Neural cell (in vitro differentiated cells): ENCODE data around the gene PRSS16. TPM values are rescaled to one million over a fixed set of nuclear protein-coding genes. Genes with fewer than 3 reads are reported as not detected.

ENCODE experiments used
- H2AFZ ChIP-seq: fragments of 200-600, 300-800 bp; sonication (generic), shearing (Covaris generic); 2 replicates; pipeline ENCODE4 v1.6.0; 2014; ENCODE audit warnings: low read depth, mild to moderate bottlenecking, antibody characterized with exemption, low read length, moderate library complexity
- H3F3A ChIP-seq: fragments of 200-600 bp; shearing (Covaris generic); 2 replicates; pipeline ENCODE4 v1.6.1; 2016; ENCODE audit warnings: mild to moderate bottlenecking, moderate library complexity, mixed read lengths, antibody characterized with exemption, low read length; ENCODE audit not compliant: insufficient read depth, poor library complexity, severe bottlenecking
- H3K27ac ChIP-seq: fragments of 200-600, 300-800 bp; sonication (generic), shearing (Covaris generic); 2 replicates; pipeline ENCODE4 v1.5.1; 2014; ENCODE audit warnings: mild to moderate bottlenecking, low read length, moderate library complexity
- H3K27me3 ChIP-seq: fragments of 300-800, 200-600 bp; sonication (generic), shearing (Covaris generic); 2 replicates; pipeline ENCODE4 v1.6.0; 2014; ENCODE audit warnings: mild to moderate bottlenecking, low read depth, low read length, moderate library complexity; ENCODE audit not compliant: insufficient read depth
- H3K36me3 ChIP-seq: fragments of 300-800, 200-600 bp; sonication (generic), shearing (Covaris generic); 2 replicates; pipeline ENCODE4 v1.5.1; 2014; ENCODE audit warnings: mild to moderate bottlenecking, antibody characterized with exemption, low read length, moderate library complexity; ENCODE audit not compliant: insufficient read depth
- H3K4me2 ChIP-seq: fragments of 300-800, 200-600 bp; sonication (generic), shearing (Covaris generic); 2 replicates; pipeline ENCODE4 v1.6.0; 2014; ENCODE audit warnings: mild to moderate bottlenecking, low read length
- H3K4me3 ChIP-seq: fragments of 300-800, 200-600 bp; sonication (generic), shearing (Covaris generic); 2 replicates; pipeline ENCODE4 v1.5.1; 2014; ENCODE audit warnings: mild to moderate bottlenecking, low read length, moderate library complexity
- H3K79me2 ChIP-seq: fragments of 200-600 bp; shearing (Covaris generic); replicated peaks from 2 replicates; pipeline ENCODE4 v1.6.0; 2014; ENCODE audit warnings: mild to moderate bottlenecking, low read length, moderate library complexity; ENCODE audit not compliant: insufficient read depth
- H3K9ac ChIP-seq: fragments of 300-800, 200-600 bp; sonication (generic), shearing (Covaris generic); 2 replicates; pipeline ENCODE4 v1.6.1; 2016; ENCODE audit warnings: mild to moderate bottlenecking, low read length, mixed read lengths
- H3K9me2 ChIP-seq: fragments of 200-600 bp; shearing (Covaris generic); 2 replicates; pipeline ENCODE4 v1.6.1; 2016; ENCODE audit warnings: mild to moderate bottlenecking, low read length, mixed read lengths; ENCODE audit not compliant: insufficient read depth
- H3K9me3 ChIP-seq: fragments of 200-600, 300-800 bp; sonication (generic), shearing (Covaris generic); 2 replicates; pipeline ENCODE4 v1.6.1; 2016; ENCODE audit warnings: mild to moderate bottlenecking, mixed run types, low read length, moderate library complexity, mixed read lengths
- H4K20me1 ChIP-seq: fragments of 200-600 bp; shearing (Covaris generic); 2 replicates; pipeline ENCODE4 v1.6.1; 2016; ENCODE audit warnings: mild to moderate bottlenecking, mixed run types; ENCODE audit not compliant: insufficient read depth
- EP300 ChIP-seq: fragments of 450-650 bp; conservative IDR thresholded peaks from 2 replicates; pipeline ENCODE4 v1.6.1; 2014; ENCODE audit warnings: antibody characterized with exemption, mild to moderate bottlenecking, moderate library complexity; ENCODE audit not compliant: poor library complexity, severe bottlenecking
- EZH2 ChIP-seq: fragments of 200-600, 300-800 bp; shearing (Covaris generic), sonication (generic); IDR thresholded peaks from 2 replicates; pipeline ENCODE4 v1.6.1; 2014; ENCODE audit warnings: antibody characterized with exemption, low read length, borderline replicate concordance, mild to moderate bottlenecking; ENCODE audit not compliant: insufficient read depth, poor library complexity, severe bottlenecking
- MXI1 ChIP-seq: fragments of 450-650 bp; conservative IDR thresholded peaks from 2 replicates; pipeline ENCODE4 v1.6.1; 2014; ENCODE audit warnings: antibody characterized with exemption, mild to moderate bottlenecking; ENCODE audit not compliant: poor library complexity, severe bottlenecking
- POLR2AphosphoS5 ChIP-seq: IDR thresholded peaks from 2 replicates; pipeline ENCODE4 v1.6.1; 2012
- RAD21 ChIP-seq: fragments of 450-650 bp; conservative IDR thresholded peaks from 2 replicates; pipeline ENCODE4 v1.6.1; 2014; ENCODE audit warnings: antibody characterized with exemption, mild to moderate bottlenecking, moderate library complexity
- SMC3 ChIP-seq: fragments of 450-650 bp; conservative IDR thresholded peaks from 2 replicates; pipeline ENCODE4 v1.6.1; 2014; ENCODE audit warnings: antibody characterized with exemption, mild to moderate bottlenecking, moderate library complexity; ENCODE audit not compliant: poor library complexity
- TAF1 ChIP-seq: IDR thresholded peaks from 2 replicates; pipeline ENCODE4 v1.6.1; 2012; ENCODE audit warnings: low read depth
- polyA plus RNA-seq: library from polyadenylated mRNA; depleted of rRNA; stranded (reverse); fragments of >200 nt; gene quantifications from 2 replicates; pipeline ENCODE4 v1.2.3, GENCODE V29; 2014
- TF ChIP-seq, protein P1 (sequence below): fragments of 450-650 bp; IDR thresholded peaks from 2 replicates; pipeline ENCODE4 v1.5.1; 2014; ENCODE audit warnings: antibody characterized with exemption, mild to moderate bottlenecking, moderate library complexity; ENCODE audit not compliant: poor library complexity, severe bottlenecking
- TF ChIP-seq, protein P2 (sequence below): IDR thresholded peaks from 2 replicates; pipeline ENCODE4 v1.6.1; 2012; ENCODE audit warnings: borderline replicate concordance

Gene PRSS16
- polyA plus RNA-seq, 1 donor from 2014 or later = not detected

DNA sequence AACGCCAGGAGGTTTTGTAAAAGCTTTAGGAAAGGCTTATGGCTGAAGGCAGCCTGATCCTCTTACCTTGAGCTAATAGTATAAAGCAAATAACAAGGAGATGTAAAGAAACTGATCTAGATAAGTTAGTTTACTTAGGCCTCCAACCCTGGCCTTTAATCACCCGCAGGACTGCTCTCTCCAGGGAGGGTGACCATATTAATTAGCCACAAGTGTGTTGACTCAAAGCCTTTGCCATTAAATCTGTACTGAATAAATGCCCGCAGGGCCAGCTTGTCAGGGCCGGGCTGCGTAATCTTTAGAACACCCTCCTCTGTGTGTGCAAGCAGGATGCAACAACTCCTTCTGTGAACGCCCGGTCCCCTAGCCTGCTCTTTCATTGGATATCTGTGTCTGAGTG is 6.1 kb upstream of the PRSS16 start:
- H3K4me3 ChIP-seq = no peak overlapping the region
- no peaks in the 10 kb centered on the region for H4K20me1 ChIP-seq
- H3K36me3 ChIP-seq = no peaks in the 10 kb centered on the region
- H3K9me3 ChIP-seq = no peaks in the 10 kb centered on the region
- no peaks in the 10 kb centered on the region for H3K9me2 ChIP-seq
- H3K4me2 ChIP-seq = no peak overlapping the region
- no peaks in the 10 kb centered on the region for H3K79me2 ChIP-seq
- H3K27ac ChIP-seq = no peak overlapping the region
- no peak for TF ChIP-seq TAF1
- TF ChIP-seq SMC3 = no peak
- no peak for TF ChIP-seq POLR2AphosphoS5
- TF ChIP-seq, protein P1, sequence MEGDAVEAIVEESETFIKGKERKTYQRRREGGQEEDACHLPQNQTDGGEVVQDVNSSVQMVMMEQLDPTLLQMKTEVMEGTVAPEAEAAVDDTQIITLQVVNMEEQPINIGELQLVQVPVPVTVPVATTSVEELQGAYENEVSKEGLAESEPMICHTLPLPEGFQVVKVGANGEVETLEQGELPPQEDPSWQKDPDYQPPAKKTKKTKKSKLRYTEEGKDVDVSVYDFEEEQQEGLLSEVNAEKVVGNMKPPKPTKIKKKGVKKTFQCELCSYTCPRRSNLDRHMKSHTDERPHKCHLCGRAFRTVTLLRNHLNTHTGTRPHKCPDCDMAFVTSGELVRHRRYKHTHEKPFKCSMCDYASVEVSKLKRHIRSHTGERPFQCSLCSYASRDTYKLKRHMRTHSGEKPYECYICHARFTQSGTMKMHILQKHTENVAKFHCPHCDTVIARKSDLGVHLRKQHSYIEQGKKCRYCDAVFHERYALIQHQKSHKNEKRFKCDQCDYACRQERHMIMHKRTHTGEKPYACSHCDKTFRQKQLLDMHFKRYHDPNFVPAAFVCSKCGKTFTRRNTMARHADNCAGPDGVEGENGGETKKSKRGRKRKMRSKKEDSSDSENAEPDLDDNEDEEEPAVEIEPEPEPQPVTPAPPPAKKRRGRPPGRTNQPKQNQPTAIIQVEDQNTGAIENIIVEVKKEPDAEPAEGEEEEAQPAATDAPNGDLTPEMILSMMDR = no peak
- no peak for TF ChIP-seq EP300
- no peak for TF ChIP-seq MXI1
- TF ChIP-seq, protein P2, sequence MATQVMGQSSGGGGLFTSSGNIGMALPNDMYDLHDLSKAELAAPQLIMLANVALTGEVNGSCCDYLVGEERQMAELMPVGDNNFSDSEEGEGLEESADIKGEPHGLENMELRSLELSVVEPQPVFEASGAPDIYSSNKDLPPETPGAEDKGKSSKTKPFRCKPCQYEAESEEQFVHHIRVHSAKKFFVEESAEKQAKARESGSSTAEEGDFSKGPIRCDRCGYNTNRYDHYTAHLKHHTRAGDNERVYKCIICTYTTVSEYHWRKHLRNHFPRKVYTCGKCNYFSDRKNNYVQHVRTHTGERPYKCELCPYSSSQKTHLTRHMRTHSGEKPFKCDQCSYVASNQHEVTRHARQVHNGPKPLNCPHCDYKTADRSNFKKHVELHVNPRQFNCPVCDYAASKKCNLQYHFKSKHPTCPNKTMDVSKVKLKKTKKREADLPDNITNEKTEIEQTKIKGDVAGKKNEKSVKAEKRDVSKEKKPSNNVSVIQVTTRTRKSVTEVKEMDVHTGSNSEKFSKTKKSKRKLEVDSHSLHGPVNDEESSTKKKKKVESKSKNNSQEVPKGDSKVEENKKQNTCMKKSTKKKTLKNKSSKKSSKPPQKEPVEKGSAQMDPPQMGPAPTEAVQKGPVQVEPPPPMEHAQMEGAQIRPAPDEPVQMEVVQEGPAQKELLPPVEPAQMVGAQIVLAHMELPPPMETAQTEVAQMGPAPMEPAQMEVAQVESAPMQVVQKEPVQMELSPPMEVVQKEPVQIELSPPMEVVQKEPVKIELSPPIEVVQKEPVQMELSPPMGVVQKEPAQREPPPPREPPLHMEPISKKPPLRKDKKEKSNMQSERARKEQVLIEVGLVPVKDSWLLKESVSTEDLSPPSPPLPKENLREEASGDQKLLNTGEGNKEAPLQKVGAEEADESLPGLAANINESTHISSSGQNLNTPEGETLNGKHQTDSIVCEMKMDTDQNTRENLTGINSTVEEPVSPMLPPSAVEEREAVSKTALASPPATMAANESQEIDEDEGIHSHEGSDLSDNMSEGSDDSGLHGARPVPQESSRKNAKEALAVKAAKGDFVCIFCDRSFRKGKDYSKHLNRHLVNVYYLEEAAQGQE = no peak
- TF ChIP-seq EZH2 = no peak
- peaks cover 40% of the 10 kb centered on the region for H3K27me3 ChIP-seq
- H3F3A ChIP-seq = no peaks in the 10 kb centered on the region
- H2AFZ ChIP-seq = no peak overlapping the region
- H3K9ac ChIP-seq = no peak overlapping the region

DNA sequence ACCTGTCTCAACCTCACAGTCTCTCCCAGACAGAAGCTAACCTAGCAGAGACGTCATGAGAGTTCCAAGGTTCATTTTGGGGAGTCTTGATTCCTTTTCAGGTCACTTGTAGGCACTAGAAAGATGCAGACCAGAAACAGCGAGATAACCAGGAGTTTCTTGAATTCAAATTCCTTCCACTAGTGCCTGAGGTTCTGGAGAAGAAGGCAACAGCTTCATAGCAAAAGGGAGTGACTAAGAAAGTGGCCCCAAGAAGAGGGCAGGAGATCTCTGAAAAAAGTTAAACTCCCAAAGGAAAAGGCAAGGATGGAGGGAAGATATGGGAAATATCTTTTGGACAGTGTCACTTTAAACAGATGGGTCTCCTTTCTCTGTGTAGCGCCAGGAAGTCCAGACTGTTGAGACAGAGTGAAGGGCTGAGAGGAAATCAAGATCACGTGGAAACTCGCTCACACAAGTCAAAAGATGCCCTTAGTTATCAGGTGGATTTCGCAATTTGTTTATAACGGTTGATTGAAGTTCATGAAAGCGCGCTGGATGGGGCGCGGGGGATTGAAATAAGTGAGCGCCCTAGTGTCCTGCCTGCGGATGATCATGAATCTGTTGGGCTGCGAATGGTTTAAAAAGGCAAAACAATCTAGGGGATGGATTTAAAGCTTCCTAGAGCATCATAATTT is 4.8 kb upstream of the PRSS16 start:
- no peak overlapping the region for H3K9ac ChIP-seq
- no peaks in the 10 kb centered on the region for H3F3A ChIP-seq
- H3K9me3 ChIP-seq = no peaks in the 10 kb centered on the region
- TF ChIP-seq SMC3 (no peak), EP300 (no peak), TAF1 (no peak), EZH2 (no peak), POLR2AphosphoS5 (no peak), RAD21 (no peak), MXI1 (no peak)
- TF ChIP-seq, protein P2 = no peak
- TF ChIP-seq, protein P1 = no peak
- H4K20me1 ChIP-seq = no peaks in the 10 kb centered on the region
- H3K4me3 ChIP-seq = no peak overlapping the region
- H3K79me2 ChIP-seq = no peaks in the 10 kb centered on the region
- peaks cover 33% of the 10 kb centered on the region for H3K27me3 ChIP-seq
- no peaks in the 10 kb centered on the region for H3K9me2 ChIP-seq
- H3K36me3 ChIP-seq = no peaks in the 10 kb centered on the region
- no peak overlapping the region for H3K4me2 ChIP-seq
- H2AFZ ChIP-seq = no peak overlapping the region
- H3K27ac ChIP-seq = no peak overlapping the region
